NB4 (cell line): ENCODE results near the gene CENPX.

Source experiments
- DNase-seq: peaks from one replicate; pipeline ENCODE4 v3.0.0; 2010; ENCODE audit warnings: low read depth
- H3K4me3 ChIP-seq: one replicate; pipeline ENCODE4 v1.5.1; 2011; ENCODE audit warnings: mild to moderate bottlenecking, low read depth, low read length, moderate library complexity
- CTCF ChIP-seq: IDR thresholded peaks from one replicate; pipeline ENCODE4 v1.5.1; 2012; ENCODE audit warnings: low read depth, low read length
- MAX ChIP-seq: IDR thresholded peaks from 2 replicates; pipeline ENCODE4 v1.6.1; 2011; ENCODE audit warnings: low read depth, low read length
- MYC ChIP-seq: IDR thresholded peaks from 2 replicates; pipeline ENCODE4 v1.6.1; 2011; ENCODE audit warnings: low read depth, low read length
- POLR2A ChIP-seq: IDR thresholded peaks from 2 replicates; pipeline ENCODE4 v1.6.1; 2011; ENCODE audit warnings: mild to moderate bottlenecking; ENCODE audit not compliant: insufficient read length; ENCODE audit errors: extremely low read depth

The CENPX gene

GRCh38 chr17:82063424-82064415, 41.0 kb upstream of the CENPX start:
- H3K4me3 ChIP-seq = peak overlapping the region; percentile 67
- no peak for TF ChIP-seq MAX
- TF ChIP-seq POLR2A = no peak
- TF ChIP-seq MYC = no peak
- no peak for TF ChIP-seq CTCF
- DNase-seq = no peak

- H3K4me3 ChIP-seq = no peak overlapping the region
- TF ChIP-seq POLR2A = no peak
- no peak for TF ChIP-seq MYC
- no peak for TF ChIP-seq CTCF
- TF ChIP-seq MAX = no peak
- DNase-seq = no peak
Observed at GRCh38 chr17:82062984-82063368, 40.3 kb upstream of the CENPX start.

GRCh38 chr17:82062076-82062983, 39.7 kb upstream of the CENPX start:
- no peak overlapping the region for H3K4me3 ChIP-seq
- no peak for DNase-seq
- no peak for TF ChIP-seq MYC
- no peak for TF ChIP-seq POLR2A
- TF ChIP-seq MAX = no peak
- TF ChIP-seq CTCF = no peak

- no peak for DNase-seq
- no peak overlapping the region for H3K4me3 ChIP-seq
- no peak for TF ChIP-seq POLR2A
- TF ChIP-seq MYC = no peak
- TF ChIP-seq MAX = no peak
- no peak for TF ChIP-seq CTCF
Observed at GRCh38 chr17:82061047-82061925, 38.6 kb upstream of the CENPX start.

GRCh38 chr17:82060614-82061013, 37.9 kb upstream of the CENPX start:
- TF ChIP-seq MYC (no peak), MAX (no peak), POLR2A (no peak)
- no peak for DNase-seq
- H3K4me3 ChIP-seq = no peak overlapping the region
